ENCODE measurements around the gene MAD1L1.

- TF ChIP-seq CTCF (IDR thresholded peaks at IDR 0.05) = no peak
- TF ChIP-seq POLR2AphosphoS5 (IDR thresholded peaks at IDR 0.05) = no peak
- TF ChIP-seq POLR2A (IDR thresholded peaks at IDR 0.05) = no peak
- TF ChIP-seq EP300 (IDR thresholded peaks at IDR 0.05; ENCODE audit: low read depth) = no peak
These were observed 124.1 kb downstream of the MAD1L1 start for GRCh38 chr7:2108501-2109250.
